Activated CD4-positive, CD25-positive, alpha-beta regulatory T cell treated with anti-CD3 and anti-CD28 coated beads, Interleukin-2, amount 50 U/mL, for 16 hours (primary cell): Measurements from ENCODE around the gene TMUB2.

Experiments used
- DNase-seq: peaks from one replicate; pipeline ENCODE4 v3.0.0-alpha.2; 2020; ENCODE audit warnings: low read depth, low spot score

TMUB2 gene

DNA sequence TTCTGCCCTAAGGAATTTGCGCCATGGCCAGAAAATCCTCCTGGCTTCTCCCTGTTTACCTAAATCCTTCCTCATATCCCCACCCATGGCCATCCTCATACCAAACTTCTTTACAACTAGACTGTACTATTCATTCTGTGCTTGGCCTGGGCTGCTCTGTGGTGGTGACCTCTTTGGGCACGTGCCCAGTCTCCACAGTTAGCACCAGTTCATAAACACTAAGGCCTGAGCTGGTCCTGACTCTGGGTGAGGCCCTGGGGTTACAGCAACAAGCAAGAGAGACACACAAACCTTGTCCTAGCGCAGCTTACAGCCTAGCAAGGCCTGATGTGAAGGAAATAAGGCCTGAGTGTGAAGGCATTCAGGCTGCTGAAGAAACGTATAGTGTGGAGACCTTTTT lies 16.0 kb downstream of the TMUB2 start:
- no peak for DNase-seq

DNA sequence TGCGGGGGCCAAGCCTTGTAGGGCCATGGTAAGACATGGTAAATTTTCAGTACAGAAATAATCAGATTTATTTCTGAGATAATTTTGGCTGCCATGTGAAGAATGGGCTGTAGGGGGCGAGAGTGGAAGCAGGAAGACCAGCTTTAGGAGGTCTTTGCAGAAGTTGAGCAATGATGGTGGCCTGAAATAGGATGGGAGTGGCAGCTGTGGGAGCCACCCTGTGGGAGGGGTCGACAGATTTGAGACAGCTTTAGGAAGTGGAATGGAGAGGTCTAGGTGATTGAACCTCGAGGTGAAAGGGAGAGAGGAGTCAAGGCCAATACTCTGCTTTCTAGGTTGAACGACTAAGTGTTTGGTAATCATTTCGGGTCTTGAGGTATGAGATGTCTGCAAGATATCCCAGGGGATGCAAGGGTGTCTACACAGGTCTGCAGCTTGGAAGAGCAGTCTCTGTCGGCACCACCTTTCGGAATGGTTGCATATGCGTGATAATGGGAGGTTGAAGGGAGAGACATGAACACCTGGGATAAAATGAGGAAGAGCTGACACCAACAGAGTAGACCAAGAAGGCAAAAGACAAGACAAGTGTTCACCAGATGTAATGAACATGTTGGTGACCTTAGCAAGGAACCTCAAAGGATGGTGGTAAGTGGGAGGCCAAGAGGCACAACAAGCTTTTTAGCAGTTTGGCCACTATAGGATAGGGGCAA lies 17.1 kb downstream of the TMUB2 start:
- DNase-seq: no peak

DNA sequence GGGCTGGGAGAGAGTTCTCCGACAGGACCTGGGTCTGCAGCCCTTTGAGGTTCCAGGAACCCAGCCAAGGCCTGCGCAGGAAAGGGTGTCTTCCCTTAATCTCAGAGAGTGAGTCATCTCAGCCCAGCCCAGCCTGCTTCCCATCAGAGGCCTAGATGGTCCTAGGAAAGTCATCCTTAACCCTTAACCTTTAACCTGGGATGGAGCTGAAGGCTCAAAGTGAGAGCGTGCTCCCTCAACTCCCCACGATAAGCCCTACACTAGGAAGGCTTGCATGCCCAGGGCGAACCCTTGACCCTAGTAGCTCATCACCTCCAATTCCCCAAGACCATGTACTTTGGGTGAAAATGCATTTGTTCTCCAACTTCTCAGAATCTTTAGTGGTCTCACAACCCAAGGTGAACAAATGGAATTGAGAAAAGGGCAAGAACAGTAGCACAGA lies 17.7 kb downstream of the TMUB2 start:
- DNase-seq: no peak

DNA sequence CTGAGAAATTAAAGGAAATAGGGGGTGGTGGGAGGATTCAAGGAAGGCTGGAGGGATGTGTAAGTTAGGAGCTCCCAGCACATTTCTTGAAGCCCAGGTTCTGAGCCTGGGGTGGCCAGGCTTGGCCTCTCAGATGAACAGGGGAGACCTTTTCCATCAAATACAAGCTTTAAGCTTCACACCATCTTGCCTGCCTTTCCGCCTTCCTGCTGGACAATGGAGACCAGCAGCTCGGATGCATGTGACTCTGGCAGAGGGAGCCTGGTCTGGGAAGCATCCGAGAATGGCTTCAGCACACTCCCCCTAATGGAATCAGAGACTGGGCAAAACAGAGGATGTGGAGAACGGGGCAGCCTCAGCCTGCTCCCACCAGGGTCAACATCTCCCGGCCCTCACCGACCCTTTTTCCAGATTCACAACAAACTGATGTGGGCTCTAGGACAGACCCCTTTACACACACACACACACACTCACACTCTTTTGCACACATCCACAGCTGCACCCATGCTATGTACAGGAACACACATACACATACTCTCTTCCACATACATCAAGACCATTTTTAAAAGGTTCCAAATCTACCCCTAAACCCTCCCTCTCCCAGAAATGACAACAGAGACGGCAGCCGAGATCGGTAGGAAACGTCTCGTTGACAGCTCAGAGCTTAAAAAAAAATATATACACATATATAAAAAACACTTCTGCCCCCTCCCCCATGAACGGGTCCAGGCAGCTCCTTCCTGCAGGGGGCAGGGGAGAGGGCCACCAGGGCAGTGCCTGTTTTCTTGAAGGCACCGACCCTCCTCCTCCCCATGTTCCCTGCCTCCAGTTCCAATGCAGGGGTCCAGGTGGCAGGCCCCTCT lies 19.4 kb downstream of the TMUB2 start:
- no peak for DNase-seq

DNA sequence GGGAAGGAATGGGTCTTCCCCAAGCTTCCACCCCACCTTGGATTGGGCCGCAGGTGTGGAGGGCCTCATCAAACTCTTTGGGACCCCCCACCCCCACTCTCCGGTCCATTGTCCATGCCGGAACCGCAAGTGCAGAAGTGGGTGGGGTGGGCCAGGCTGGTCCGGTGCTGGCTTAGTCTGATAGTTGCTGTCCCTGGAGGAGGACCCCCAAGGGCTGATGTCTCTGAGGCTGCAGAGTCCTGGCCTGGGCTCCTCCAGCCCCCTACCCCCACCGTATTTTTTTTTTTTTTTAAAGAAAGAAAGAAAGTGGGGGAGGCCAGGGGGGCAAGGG lies 20.0 kb downstream of the TMUB2 start:
- DNase-seq: no peak

DNA sequence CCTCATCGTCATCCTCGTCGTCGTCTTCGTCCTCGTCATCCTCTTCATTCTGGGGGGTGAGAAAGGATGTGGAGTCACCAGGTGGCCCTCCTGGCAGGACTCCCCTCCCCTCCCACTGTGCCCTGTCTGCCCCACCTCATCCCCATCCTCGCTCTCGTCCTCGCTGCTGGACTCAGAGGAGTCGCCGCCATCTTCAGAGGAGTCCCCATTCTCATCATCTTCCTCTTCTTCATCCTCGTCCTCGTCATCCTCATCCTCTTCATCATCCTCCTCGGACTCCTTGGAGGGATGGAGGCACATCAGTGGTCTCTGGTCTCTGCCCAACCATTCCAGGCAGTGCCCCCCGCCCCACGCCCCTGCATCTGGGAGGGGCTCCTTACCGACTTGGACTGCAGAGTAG lies 20.5 kb downstream of the TMUB2 start:
- DNase-seq: no peak

DNA sequence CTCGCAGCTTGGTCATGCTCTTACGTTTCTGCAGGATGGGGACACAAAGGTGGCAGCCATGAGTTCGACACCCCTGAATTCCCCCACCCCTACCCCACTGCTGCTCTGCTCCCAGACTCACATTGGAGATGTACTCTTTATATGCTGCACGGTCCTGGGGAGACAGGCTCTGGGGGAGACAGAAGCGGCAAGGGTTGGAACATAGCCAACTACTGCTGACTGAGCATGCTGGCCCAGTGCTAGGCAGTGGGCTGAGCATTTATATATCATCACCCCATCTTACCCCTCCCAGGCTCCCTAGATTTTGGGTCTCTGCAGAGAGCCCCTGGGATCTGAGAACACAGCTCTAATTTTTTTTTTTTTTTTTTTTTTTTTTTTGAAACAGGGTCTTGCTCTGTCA lies 21.0 kb downstream of the TMUB2 start:
- no peak for DNase-seq

DNA sequence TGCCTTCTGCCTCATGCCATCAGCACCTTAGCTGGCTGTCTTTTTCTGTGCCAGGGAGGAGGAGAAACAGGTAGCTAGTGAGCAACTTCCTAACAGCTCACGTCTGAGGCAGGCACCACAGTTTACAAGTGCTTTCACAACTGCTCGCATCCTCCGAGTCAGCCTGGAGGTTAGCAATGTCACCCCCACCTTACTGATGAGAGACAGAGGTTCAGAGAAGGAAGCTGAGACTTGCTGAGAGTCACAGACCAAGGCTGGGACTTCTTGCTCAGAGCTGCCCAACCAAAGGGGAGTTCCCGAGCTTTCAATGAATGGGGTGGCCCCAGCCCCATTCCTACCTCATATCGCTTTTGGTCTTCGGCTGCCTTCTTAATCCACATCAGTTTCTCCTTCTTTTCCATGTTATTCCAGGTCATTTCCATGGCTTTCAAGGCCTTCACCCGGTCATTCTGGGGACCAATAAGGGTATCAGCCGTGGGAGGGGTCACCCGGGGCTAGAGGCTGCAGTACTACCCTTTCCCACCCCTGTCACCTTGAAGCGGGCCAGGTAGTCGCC lies 23.1 kb downstream of the TMUB2 start:
- no peak for DNase-seq

DNA sequence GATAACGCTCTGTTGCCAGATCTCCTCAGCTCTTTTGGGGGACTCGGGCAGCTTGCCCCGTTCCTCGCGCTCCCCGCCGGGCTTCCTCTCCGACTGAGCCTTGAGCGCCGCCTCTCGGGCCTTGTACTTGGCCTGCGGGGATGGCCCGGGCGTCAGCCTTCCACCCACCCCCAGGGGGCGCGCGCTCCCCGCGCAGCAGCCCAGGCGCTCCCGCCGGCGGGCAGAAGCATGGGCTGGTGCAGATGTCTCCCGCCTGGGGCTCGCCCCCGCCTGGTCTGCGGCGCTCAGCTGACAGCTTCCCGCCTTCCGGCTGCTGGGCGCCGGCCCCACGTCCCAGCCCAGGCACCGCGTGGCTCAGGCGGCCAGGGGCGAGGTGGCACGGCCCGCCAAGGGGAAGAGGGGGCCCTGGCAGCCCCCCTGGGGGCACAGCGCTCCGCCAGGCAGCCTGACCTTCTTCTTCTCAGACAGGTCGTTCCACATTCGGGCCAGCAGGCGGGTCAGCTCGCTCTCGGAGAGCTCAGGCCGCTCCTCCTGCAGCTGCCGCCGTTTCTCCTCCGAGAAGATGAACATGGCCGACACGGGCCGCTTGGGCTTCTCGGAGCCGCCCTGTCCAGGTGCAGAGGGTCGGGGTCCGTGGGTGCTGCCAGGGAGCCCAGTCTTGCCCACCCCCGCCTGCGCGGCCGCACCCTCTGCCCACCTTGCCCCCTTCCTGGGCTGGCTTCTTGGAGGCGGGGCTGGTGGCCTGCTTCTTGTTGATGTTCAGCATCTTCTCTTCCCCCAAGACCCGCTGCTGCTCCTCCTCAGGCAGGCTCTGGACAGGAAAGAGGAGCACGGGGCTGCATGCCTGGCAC lies 23.8 kb downstream of the TMUB2 start:
- peak; percentile 78 for DNase-seq

DNA sequence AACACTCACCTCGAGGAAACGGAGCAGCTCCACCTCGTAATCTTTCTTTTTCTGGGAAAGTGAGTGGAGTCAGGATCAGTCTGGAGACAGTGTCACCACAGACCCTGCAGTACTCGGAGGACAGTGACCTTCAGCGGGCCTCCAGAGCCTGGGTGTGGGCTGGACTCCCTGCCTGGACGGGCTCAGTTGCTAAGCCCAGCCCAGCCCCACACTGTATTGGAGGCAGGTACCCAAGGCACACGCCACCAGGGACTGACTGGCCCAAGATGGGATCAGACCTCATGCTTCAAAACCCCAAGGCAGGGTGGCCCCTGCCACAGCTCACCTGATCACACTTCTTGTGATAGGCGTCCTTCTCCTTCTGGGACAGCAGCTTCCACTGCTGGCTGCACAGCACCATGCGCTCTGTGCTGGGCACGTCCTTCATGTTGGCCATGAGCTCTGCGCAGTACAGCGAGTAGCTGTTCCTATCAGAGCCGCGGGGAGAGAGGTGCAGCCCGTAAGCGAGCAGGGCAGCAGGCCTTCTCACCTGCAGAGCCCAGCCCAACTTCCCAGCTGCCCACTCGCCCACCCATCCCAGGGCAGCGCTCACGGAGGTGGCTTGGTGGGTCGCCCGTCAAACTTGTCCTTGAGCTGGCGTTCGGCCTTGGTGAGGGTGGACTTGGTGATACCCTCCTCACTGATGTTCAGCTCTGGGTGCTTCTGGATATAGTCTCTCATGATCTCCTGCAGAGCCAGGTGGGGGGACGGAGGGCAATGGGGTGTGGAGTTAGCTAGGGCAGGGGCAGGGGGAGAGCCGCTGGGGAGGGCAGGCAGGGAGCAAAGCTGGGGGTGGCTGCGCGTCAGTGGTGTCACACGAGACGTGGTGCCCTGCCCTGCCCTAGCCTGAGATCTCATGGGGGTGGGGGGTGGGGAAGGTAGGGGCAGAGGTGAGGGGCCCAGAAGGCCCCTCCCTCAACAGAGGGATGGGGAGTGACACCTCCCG lies 24.8 kb downstream of the TMUB2 start:
- DNase-seq: no peak

DNA sequence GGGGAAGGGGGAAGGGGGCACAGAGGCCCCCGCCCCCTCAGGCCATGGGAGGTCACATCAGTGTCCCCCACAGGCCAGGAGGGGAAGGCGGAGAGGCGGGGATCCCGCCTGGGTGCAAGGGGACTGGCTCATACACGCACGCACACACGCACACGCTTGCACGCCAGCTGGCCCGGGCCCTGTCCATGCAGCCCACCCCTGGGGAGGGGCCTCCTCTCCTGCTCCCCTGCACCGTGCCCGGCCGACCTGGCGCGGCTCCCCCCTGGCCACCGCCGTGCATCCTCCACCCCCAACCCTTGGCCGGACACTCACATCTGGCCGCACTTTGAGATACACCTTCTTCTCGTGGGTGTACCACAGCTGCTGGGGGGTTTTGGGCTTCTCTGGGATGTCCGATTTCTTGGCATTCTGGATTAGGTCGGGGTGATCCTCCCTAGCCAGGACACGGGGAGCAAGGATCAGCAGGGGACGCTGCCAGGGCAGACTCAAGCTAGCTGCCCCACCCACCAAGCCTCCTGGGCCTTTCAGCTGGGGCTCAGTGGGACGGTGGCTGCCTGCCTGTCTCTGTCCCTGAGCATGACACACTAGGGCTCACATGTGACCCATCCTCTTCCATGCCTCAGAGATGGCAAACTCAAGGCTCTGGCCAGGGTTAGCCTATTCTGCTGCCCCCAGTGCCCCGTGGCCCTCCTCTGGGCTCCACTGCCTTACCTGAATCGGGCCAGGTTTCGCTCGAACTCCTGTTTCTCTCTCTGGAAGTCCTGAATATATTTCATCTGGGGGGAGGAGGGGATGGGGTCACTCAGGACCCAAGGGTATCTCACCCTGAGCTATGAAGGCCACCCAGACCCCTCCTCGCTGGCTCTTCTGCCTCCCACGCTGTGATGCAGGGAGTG lies 26.0 kb downstream of the TMUB2 start:
- DNase-seq: no peak

DNA sequence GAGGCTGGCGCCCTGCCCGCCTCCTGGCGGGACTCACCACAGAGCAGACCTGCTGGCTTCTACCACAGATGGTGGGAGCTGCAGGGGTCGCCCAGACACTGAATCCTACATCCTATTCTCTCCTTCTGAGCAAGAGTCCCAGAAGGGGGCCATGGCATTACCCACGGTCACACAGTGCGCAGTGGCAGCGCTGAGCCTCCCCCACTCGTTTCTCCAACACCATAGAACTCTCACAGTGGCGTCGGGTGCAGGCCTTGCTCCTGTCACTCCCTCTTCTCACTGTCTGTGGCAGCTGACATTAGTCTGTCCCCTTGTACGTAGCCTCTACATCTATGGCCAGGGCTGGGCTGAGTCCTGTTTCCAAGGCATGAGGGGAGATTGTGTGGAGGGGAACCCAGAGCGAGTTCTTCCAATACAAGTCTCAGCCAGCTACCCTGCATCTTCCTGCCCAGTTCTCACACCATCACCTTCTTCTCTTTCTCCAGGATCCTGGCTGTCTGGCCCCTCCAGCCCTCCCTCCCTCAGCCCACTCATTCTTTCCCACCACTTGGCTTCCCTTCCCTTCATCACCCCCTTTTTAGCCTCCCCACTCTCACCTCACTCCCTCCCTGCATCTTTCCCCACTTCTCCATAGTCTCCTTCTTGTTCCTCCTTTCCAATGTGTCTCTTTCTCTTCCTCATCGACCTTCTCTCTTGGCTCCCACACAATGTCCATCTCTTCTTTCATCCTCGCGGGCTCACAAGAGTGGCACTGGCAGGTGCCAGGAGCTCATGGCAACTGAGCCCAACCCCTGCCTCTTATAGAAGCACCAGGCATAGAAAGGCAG lies 26.8 kb downstream of the TMUB2 start:
- DNase-seq: no peak

DNA sequence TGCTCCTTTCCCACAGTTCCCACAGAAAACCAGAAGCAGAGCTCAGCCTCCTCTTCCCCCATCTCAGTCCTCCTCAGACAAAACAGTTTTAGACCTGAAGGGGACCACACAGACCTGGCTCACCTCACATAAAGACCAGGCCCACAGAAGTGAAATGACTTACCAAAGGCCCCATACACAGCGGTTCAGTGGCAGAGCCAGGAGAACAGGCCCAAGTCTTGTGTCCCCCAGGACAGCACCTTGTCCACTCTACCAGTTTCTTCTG lies 27.4 kb downstream of the TMUB2 start:
- DNase-seq: no peak

DNA sequence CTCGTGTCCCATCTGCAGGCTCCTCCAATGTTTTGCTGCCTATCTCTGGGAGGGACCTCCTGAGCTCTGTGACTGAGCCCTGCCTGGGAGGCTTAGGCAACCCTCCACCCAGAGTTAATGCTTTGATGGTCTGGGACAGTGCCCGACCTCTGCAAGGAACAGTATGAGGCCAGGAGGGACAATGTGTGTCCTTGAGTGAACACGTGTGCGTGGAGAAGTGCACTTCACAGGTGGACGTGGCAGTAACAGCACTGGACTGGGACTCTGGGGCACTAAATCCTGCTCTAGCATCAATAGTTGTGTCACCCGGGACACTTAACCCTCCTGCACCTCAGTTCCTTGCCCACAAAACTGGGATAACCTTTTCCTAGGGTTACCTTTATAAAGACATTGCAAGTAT lies 28.1 kb downstream of the TMUB2 start:
- DNase-seq: no peak

DNA sequence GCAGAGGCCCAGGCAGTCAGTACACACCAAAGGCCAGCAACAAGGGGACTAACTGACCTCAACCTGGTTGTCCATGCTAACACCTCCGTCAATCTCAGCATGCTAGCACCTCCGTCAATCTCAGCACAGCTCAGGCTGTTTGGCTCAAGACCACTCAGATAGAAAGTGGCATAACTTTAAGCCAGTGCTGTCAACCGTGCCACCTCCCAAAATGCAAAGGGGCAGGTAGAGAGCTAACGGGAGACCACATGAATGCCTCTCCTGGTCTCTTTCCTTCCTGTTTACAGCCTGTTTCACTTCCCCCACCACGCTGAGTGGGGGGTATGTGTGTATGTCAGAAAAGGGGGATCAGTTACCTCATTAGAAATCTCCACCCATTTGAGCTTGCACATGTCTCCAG lies 29.4 kb downstream of the TMUB2 start:
- no peak for DNase-seq

DNA sequence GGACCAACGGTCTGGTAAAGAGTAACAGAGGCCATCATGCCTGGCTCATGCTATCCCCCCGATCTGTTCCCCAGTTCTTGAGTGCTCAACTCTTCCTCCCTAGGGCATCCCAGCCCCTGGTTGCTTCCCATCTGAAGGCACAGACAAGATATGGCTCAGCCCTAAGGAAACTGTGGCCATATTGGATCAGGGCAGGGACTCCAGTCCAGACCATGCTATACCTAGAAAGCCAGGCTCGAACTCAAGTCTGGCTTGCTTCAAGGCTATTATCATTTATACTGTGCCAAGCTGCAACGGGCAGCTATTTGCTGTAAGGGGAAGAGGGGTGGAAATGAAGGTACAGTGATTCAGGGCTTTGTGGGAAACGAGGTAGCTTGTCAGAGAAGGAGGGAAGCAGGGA lies 29.9 kb downstream of the TMUB2 start:
- no peak for DNase-seq

DNA sequence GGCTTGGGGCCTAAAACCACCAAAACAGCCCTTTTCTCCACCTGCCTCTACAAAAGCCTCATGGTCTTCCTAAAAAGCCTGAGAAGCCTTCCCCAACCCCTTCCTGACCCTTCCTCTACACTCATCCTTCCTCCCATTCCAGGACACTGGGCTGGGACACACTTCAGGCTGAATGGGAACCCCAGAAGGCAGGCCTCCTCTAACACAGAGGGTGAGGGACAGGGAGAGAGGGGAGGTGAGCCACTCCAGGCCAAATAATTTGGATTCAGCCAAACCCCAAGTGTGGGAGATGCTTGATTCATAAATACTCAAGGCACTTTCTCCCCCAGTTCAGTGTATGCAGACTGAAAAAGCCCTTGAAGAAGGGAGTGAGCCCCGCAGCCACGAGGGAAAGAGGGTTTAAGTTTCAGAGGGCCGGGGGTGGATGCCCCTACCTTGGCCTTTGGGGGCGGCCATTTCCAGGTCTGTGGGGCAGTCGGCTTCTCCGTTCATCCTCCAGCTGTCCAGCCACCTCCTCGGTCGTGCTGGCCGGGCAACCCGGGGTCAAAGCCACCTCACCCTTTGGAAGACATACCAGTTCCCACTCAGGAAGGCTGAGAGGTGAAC lies 31.1 kb downstream of the TMUB2 start:
- no peak for DNase-seq

DNA sequence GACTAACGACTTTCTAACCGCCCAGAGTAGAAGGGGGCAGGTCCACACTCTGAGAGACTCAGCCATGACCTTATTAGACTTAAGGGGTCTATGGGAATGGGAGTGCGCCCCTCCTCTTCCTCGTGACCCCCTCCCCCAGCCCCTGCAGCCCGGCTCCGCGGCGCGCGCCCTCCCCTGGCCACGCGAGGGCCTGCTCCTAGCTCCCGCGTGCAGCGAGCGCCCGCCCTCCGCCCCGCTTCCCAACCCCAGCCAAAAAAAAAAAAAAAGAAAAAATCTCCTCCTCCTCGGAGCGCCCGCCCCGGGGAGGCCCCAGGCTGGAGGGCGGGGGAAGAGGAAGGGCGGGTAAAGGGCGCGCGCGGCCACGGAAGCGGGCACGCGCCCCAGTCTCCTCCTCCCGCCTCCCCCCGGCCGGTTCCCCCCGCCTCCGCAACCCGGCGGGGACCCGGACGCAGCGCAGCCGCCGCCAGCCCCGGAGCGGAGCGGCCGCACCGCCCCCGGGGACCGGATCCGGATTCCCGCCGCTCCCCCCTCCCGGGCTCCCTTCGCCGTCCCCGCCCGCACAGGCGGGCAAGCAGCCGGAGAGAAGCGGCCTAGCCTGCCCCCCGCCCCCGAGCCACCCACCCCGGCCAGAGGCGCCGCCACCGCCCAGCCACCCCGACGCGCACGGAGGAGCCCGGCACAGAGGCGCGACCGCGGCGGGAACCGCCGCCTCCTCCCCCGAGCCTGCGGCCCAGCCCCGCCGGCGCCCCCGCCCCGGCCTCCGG lies 31.8 kb downstream of the TMUB2 start:
- DNase-seq: peak; percentile 73
